ENCODE data around the gene GIMAP5. TPM values are rescaled to one million over a fixed set of nuclear protein-coding genes. Genes with fewer than 3 reads are reported as not detected.

GIMAP5 gene
- polyA plus RNA-seq, 1 donor from 2014 or later = not detected

DNA sequence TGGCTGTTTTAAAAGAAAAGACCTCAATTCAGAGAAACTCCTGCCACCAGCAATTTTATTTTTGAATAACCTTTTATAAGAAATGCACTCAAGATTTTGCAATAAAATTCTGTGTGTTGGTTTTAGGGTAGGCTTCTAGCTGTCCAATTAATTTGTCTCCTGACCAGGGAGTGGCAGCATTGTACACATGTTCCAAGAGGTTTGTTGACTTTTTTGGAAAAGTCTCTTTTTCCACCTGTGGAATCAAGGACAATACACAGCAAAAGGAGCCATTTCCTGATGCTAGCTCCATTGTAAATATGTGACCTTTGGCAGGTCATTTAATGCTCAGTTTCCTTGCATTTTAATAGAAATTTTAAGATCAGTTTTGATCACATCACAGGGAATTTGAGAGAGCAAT, 1.8 kb downstream of the GIMAP5 start:
- H3K9me3 ChIP-seq (ENCODE audit: low read length) = no peaks in the 10 kb centered on the region
- H3K36me3 ChIP-seq (ENCODE audit: insufficient read depth, low read length) = no peaks in the 10 kb centered on the region
- TF ChIP-seq, protein P1, sequence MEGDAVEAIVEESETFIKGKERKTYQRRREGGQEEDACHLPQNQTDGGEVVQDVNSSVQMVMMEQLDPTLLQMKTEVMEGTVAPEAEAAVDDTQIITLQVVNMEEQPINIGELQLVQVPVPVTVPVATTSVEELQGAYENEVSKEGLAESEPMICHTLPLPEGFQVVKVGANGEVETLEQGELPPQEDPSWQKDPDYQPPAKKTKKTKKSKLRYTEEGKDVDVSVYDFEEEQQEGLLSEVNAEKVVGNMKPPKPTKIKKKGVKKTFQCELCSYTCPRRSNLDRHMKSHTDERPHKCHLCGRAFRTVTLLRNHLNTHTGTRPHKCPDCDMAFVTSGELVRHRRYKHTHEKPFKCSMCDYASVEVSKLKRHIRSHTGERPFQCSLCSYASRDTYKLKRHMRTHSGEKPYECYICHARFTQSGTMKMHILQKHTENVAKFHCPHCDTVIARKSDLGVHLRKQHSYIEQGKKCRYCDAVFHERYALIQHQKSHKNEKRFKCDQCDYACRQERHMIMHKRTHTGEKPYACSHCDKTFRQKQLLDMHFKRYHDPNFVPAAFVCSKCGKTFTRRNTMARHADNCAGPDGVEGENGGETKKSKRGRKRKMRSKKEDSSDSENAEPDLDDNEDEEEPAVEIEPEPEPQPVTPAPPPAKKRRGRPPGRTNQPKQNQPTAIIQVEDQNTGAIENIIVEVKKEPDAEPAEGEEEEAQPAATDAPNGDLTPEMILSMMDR (IDR thresholded peaks at IDR 0.05; ENCODE audit: poor library complexity, severe bottlenecking) = no peak
- TF ChIP-seq RAD21 (conservative IDR thresholded peaks at IDR 0.05) (no peak), EP300 (conservative IDR thresholded peaks at IDR 0.05; ENCODE audit: poor library complexity, severe bottlenecking) (no peak), SMC3 (conservative IDR thresholded peaks at IDR 0.05; ENCODE audit: poor library complexity) (no peak), TAF1 (IDR thresholded peaks at IDR 0.05; ENCODE audit: low read depth) (no peak), POLR2AphosphoS5 (IDR thresholded peaks at IDR 0.05) (no peak), EZH2 (IDR thresholded peaks at IDR 0.05; ENCODE audit: borderline replicate concordance, insufficient read depth, low read length, poor library complexity, severe bottlenecking) (no peak), MXI1 (conservative IDR thresholded peaks at IDR 0.05; ENCODE audit: poor library complexity, severe bottlenecking) (no peak)
- TF ChIP-seq, protein P2, sequence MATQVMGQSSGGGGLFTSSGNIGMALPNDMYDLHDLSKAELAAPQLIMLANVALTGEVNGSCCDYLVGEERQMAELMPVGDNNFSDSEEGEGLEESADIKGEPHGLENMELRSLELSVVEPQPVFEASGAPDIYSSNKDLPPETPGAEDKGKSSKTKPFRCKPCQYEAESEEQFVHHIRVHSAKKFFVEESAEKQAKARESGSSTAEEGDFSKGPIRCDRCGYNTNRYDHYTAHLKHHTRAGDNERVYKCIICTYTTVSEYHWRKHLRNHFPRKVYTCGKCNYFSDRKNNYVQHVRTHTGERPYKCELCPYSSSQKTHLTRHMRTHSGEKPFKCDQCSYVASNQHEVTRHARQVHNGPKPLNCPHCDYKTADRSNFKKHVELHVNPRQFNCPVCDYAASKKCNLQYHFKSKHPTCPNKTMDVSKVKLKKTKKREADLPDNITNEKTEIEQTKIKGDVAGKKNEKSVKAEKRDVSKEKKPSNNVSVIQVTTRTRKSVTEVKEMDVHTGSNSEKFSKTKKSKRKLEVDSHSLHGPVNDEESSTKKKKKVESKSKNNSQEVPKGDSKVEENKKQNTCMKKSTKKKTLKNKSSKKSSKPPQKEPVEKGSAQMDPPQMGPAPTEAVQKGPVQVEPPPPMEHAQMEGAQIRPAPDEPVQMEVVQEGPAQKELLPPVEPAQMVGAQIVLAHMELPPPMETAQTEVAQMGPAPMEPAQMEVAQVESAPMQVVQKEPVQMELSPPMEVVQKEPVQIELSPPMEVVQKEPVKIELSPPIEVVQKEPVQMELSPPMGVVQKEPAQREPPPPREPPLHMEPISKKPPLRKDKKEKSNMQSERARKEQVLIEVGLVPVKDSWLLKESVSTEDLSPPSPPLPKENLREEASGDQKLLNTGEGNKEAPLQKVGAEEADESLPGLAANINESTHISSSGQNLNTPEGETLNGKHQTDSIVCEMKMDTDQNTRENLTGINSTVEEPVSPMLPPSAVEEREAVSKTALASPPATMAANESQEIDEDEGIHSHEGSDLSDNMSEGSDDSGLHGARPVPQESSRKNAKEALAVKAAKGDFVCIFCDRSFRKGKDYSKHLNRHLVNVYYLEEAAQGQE (IDR thresholded peaks at IDR 0.05; ENCODE audit: borderline replicate concordance) = no peak
- no peaks in the 10 kb centered on the region for H3K9me2 ChIP-seq (ENCODE audit: insufficient read depth, low read length)
- no peak overlapping the region for H3K27ac ChIP-seq (ENCODE audit: low read length)
- no peaks in the 10 kb centered on the region for H3K79me2 ChIP-seq (replicated peaks; ENCODE audit: insufficient read depth, low read length)
- no peak overlapping the region for H3K4me3 ChIP-seq (ENCODE audit: low read length)
- no peak overlapping the region for H3K9ac ChIP-seq (ENCODE audit: low read length)
- no peaks in the 10 kb centered on the region for H3K27me3 ChIP-seq (ENCODE audit: insufficient read depth, low read depth, low read length)
- H3F3A ChIP-seq (ENCODE audit: insufficient read depth, low read length, poor library complexity, severe bottlenecking) = no peaks in the 10 kb centered on the region
- no peak overlapping the region for H3K4me2 ChIP-seq (ENCODE audit: low read length)
- no peak overlapping the region for H2AFZ ChIP-seq (ENCODE audit: low read depth, low read length)
- no peaks in the 10 kb centered on the region for H4K20me1 ChIP-seq (ENCODE audit: insufficient read depth)

DNA sequence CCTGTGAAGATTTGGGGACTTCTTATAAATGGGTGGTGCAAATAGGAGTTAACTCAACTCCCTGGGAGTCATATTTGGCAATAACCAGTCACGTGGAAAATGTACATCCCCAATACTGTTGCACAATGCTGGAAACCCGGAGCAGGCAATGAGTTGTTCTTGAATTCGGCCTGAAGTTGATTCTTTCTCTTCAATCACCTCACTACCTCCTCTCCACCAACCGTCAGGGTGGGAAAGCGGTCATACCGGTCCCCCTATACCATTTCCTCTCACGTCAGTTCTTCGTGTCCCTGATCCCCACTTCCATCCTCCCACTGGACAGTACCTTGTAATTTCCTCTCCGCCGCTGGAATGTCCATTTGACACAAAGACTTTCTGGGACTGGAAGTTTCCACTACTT, 2.8 kb downstream of the GIMAP5 start:
- H3K4me3 ChIP-seq (ENCODE audit: low read length) = no peak overlapping the region
- no peaks in the 10 kb centered on the region for H3K9me2 ChIP-seq (ENCODE audit: insufficient read depth, low read length)
- no peak overlapping the region for H3K4me2 ChIP-seq (ENCODE audit: low read length)
- no peaks in the 10 kb centered on the region for H3K79me2 ChIP-seq (replicated peaks; ENCODE audit: insufficient read depth, low read length)
- TF ChIP-seq MXI1 (conservative IDR thresholded peaks at IDR 0.05; ENCODE audit: poor library complexity, severe bottlenecking) = no peak
- TF ChIP-seq, protein P1 (IDR thresholded peaks at IDR 0.05; ENCODE audit: poor library complexity, severe bottlenecking) = no peak
- TF ChIP-seq, protein P2 (IDR thresholded peaks at IDR 0.05; ENCODE audit: borderline replicate concordance) = no peak
- no peak for TF ChIP-seq TAF1 (IDR thresholded peaks at IDR 0.05; ENCODE audit: low read depth)
- TF ChIP-seq RAD21 (conservative IDR thresholded peaks at IDR 0.05) = no peak
- TF ChIP-seq EZH2 (IDR thresholded peaks at IDR 0.05; ENCODE audit: borderline replicate concordance, insufficient read depth, low read length, poor library complexity, severe bottlenecking) = no peak
- no peak for TF ChIP-seq SMC3 (conservative IDR thresholded peaks at IDR 0.05; ENCODE audit: poor library complexity)
- TF ChIP-seq EP300 (conservative IDR thresholded peaks at IDR 0.05; ENCODE audit: poor library complexity, severe bottlenecking) = no peak
- TF ChIP-seq POLR2AphosphoS5 (IDR thresholded peaks at IDR 0.05) = no peak
- H3K27me3 ChIP-seq (ENCODE audit: insufficient read depth, low read depth, low read length) = no peaks in the 10 kb centered on the region
- H3K36me3 ChIP-seq (ENCODE audit: insufficient read depth, low read length) = no peaks in the 10 kb centered on the region
- H3K27ac ChIP-seq (ENCODE audit: low read length) = no peak overlapping the region
- no peaks in the 10 kb centered on the region for H3F3A ChIP-seq (ENCODE audit: insufficient read depth, low read length, poor library complexity, severe bottlenecking)
- no peaks in the 10 kb centered on the region for H3K9me3 ChIP-seq (ENCODE audit: low read length)
- H4K20me1 ChIP-seq (ENCODE audit: insufficient read depth) = no peaks in the 10 kb centered on the region
- H3K9ac ChIP-seq (ENCODE audit: low read length) = no peak overlapping the region
- H2AFZ ChIP-seq (ENCODE audit: low read depth, low read length) = no peak overlapping the region
